Ishikawa (cell line): ENCODE results near the gene DPYD.

ENCODE experiments used
- CEBPB ChIP-seq: IDR thresholded peaks from 2 replicates; pipeline ENCODE4 v1.6.1; 2012
- CREB1 ChIP-seq: IDR thresholded peaks from 2 replicates; pipeline ENCODE4 v1.6.1; 2012; ENCODE audit warnings: low read depth
- EGR1 ChIP-seq: IDR thresholded peaks from 2 replicates; pipeline ENCODE4 v1.6.1; 2012
- EP300 ChIP-seq: IDR thresholded peaks from 2 replicates; pipeline ENCODE4 v1.6.1; 2012; ENCODE audit warnings: borderline replicate concordance
- FOXM1 ChIP-seq: IDR thresholded peaks from 2 replicates; pipeline ENCODE4 v1.6.1; 2012; ENCODE audit warnings: low read depth, borderline replicate concordance
- NFIC ChIP-seq: IDR thresholded peaks from 2 replicates; pipeline ENCODE4 v1.6.1; 2012
- RAD21 ChIP-seq: IDR thresholded peaks from 2 replicates; pipeline ENCODE4 v1.6.1; 2012; ENCODE audit warnings: low read depth
- TAF1 ChIP-seq: IDR thresholded peaks from 2 replicates; pipeline ENCODE4 v1.6.1; 2012; ENCODE audit warnings: low read depth, mild to moderate bottlenecking
- TCF12 ChIP-seq: IDR thresholded peaks from 2 replicates; pipeline ENCODE4 v1.6.1; 2012; ENCODE audit warnings: low read depth
- YY1 ChIP-seq: IDR thresholded peaks from 2 replicates; pipeline ENCODE4 v1.6.1; 2012; ENCODE audit warnings: low read depth
- TF ChIP-seq, protein P1 (sequence below): IDR thresholded peaks from 2 replicates; pipeline ENCODE4 v1.6.1; 2012; ENCODE audit warnings: low read depth, mild to moderate bottlenecking
- TF ChIP-seq, protein P2 (sequence below): IDR thresholded peaks from 2 replicates; pipeline ENCODE4 v1.6.1; 2012
- TF ChIP-seq, protein P3 (sequence below): IDR thresholded peaks from 2 replicates; pipeline ENCODE4 v1.6.1; 2012

DNA sequence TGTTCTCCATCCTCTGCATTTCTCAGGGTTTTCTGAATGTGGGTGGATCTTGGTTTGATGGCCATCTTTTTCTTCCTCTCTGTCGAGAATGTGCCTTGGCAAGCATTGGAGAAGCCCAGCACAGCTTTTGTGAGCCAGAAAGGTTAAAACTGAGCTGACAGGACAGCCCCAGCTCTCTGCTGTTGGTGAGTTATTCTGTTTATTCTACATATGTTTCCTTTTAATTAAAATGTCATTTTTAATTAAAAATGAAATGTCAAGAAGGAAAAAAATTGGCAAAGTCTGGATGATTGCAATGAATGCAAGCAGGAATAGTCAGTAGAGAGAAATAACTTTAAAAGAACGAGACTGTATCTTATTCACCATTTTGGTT is 873.4 kb downstream of the DPYD start:
- TF ChIP-seq TAF1 (no peak), NFIC (no peak), RAD21 (no peak), EP300 (no peak), EGR1 (no peak), CEBPB (no peak), YY1 (no peak), CREB1 (no peak), TCF12 (no peak), FOXM1 (no peak)
- TF ChIP-seq, protein P1, sequence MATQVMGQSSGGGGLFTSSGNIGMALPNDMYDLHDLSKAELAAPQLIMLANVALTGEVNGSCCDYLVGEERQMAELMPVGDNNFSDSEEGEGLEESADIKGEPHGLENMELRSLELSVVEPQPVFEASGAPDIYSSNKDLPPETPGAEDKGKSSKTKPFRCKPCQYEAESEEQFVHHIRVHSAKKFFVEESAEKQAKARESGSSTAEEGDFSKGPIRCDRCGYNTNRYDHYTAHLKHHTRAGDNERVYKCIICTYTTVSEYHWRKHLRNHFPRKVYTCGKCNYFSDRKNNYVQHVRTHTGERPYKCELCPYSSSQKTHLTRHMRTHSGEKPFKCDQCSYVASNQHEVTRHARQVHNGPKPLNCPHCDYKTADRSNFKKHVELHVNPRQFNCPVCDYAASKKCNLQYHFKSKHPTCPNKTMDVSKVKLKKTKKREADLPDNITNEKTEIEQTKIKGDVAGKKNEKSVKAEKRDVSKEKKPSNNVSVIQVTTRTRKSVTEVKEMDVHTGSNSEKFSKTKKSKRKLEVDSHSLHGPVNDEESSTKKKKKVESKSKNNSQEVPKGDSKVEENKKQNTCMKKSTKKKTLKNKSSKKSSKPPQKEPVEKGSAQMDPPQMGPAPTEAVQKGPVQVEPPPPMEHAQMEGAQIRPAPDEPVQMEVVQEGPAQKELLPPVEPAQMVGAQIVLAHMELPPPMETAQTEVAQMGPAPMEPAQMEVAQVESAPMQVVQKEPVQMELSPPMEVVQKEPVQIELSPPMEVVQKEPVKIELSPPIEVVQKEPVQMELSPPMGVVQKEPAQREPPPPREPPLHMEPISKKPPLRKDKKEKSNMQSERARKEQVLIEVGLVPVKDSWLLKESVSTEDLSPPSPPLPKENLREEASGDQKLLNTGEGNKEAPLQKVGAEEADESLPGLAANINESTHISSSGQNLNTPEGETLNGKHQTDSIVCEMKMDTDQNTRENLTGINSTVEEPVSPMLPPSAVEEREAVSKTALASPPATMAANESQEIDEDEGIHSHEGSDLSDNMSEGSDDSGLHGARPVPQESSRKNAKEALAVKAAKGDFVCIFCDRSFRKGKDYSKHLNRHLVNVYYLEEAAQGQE: no peak
- TF ChIP-seq, protein P2, sequence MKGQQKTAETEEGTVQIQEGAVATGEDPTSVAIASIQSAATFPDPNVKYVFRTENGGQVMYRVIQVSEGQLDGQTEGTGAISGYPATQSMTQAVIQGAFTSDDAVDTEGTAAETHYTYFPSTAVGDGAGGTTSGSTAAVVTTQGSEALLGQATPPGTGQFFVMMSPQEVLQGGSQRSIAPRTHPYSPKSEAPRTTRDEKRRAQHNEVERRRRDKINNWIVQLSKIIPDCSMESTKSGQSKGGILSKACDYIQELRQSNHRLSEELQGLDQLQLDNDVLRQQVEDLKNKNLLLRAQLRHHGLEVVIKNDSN: no peak
- TF ChIP-seq, protein P3, sequence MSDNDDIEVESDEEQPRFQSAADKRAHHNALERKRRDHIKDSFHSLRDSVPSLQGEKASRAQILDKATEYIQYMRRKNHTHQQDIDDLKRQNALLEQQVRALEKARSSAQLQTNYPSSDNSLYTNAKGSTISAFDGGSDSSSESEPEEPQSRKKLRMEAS: no peak
